HT-29 (cell line): Measurements from ENCODE around the gene ALG6. TPM values are rescaled to one million over a fixed set of nuclear protein-coding genes. Genes with fewer than 3 reads are reported as not detected.

ENCODE experiments used
- DNase-seq: peaks from one replicate; pipeline ENCODE4 v3.0.0-alpha.2; 2015; ENCODE audit warnings: low spot score
- total RNA-seq: library from RNA; depleted of rRNA; stranded (reverse); fragments of >200 nt; shearing (Covaris generic); gene quantifications from 2 replicates; pipeline ENCODE4 v1.2.3, GENCODE V29; 2014; rRNA removed

The ALG6 gene
- total RNA-seq: 4.5 and 5.4 TPM in 2 replicates

- DNase-seq: peak; percentile 94
These were observed at the start of gene ALG6 for GRCh38 chr1:63367215-63368103. Gene ALG6, plus strand, starts transcription at chr1:63367627. Its CDS starts 3,351 bp downstream, at chr1:63370978.

GRCh38 chr1:63317817-63318152 is 49.6 kb upstream of the ALG6 start:
- no peak for DNase-seq

DNA sequence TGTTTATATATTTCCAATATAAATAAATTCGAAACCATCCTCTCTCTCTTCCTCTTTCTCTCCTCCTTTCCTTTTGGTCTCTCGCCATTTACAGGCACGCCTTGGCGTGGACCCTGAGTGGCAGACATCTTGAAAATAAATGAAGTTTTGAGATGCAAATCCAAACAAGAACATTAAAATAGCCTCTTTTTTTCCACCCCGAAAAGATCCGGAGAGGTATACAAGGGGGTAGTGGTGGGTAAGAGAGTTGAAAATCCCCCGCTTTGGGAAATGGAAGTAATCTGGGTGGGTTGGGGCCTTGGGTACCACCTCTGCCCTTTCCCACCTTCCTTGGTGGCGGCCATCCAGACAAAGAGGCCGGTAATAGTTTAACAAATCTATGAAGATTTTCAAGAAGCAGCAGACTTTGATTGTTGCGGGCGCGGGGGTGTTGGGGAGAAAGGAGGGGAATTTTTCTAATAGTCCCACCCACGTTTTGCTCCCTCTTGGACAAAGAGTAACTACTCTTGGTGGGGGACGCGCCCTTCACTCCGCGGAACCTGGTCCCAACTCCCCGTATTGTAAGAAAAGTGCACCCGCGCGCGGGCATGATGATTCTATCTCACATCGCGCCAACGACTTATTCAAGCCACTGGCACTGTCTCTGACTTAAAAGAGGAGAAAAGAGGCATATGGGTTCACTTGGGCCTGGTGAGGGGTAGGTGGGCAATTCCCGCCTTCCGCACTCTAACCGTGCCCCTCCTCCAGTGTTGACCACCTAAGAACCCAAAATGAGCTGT is 49.0 kb upstream of the ALG6 start:
- DNase-seq: no peak

GRCh38 chr1:63319046-63320021 is 48.1 kb upstream of the ALG6 start:
- DNase-seq: no peak

DNA sequence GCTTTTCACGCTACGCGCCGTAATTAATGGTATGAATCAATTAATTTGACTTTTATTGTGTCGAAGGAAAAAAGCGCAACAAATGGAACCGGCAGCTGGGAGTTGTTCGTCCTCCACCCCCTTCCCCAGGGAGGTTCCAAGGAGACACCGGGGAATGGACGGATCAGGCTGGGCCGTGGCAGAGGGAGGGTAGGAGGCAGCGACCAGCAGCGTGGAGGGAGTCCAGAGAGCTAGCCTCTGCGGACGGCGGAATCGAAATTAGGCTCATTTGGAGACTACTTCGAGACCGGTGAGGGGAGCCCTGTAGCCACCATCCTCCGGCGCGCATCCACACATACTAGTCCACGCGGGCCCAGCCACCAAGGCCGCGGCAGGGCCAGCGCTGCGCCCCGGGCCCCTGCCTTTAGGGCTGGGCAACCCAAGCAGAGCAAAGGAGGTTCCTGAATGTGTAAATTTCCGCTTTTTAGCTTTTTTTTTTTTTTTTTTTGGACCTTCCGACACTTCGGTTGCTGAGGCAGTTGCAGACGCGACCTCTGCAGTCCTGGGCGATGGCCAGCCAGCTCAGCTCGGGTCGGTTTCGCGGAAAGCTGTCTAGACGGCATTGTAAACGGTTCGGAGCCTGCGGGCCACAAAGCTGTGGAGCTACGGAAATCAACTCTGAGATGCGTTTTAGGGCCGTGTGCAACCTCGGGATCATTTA is 47.3 kb upstream of the ALG6 start:
- DNase-seq: no peak

- no peak for DNase-seq
These were observed 46.2 kb upstream of the ALG6 start for GRCh38 chr1:63321066-63321784.

GRCh38 chr1:63321785-63322113 is 45.7 kb upstream of the ALG6 start:
- no peak for DNase-seq

DNA sequence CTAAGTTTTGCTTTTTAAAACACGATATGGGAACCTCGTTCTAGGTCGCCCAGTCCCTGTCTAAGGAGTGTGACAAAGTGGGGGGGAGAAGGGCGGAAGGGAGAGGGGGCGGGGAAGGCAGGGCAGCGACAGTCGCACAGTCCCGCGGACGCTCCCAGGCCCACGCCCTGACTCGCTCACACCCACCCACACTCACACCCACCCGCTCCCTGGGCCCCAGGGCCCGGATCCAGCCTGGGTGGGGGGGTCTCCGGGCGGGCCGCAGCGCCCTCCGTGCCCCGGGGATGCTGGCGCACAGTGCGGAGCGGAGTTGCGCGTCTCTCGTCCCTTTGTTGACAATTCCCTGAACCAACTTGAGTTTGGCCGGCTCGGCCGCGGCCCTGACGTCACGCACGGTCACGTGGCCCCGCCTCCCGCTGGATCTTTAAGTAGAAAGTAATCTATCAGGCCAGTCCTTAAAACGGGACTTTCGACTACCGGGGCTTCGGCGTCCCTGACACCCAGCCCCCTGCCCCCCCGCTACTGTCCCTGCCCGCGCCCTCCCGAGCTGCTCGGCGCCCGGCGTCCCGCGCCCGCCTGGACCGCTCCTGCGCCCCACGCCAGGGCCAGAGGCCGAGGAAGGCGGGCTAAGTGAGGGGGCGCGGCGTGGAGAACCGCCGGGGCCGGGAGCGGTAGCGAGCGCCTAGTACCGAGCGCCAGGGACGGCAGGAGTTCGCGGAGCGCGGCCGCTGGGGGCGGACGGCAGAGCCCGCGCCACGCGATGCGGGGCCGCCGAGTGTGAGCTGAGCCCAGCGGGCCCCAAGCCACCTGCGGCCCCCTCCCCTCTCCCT is 45.1 kb upstream of the ALG6 start, which contains the start of gene FOXD3:
Gene FOXD3 (plus strand): TSS at position 454 of the 830 bp plus-strand sequence. CDS start 492 bp downstream, outside the sequence.
- no peak for DNase-seq

DNA sequence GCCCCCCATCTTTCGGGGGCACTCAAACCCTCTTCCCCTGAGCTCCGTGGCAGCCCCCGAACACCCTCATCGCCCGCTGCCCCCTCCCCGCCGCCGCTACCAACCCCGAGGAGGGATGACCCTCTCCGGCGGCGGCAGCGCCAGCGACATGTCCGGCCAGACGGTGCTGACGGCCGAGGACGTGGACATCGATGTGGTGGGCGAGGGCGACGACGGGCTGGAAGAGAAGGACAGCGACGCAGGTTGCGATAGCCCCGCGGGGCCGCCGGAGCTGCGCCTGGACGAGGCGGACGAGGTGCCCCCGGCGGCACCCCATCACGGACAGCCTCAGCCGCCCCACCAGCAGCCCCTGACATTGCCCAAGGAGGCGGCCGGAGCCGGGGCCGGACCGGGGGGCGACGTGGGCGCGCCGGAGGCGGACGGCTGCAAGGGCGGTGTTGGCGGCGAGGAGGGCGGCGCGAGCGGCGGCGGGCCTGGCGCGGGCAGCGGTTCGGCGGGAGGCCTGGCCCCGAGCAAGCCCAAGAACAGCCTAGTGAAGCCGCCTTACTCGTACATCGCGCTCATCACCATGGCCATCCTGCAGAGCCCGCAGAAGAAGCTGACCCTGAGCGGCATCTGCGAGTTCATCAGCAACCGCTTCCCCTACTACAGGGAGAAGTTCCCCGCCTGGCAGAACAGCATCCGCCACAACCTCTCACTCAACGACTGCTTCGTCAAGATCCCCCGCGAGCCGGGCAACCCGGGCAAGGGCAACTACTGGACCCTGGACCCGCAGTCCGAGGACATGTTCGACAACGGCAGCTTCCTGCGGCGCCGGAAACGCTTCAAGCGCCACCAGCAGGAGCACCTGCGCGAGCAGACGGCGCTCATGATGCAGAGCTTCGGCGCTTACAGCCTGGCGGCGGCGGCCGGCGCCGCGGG is 44.2 kb upstream of the ALG6 start:
- no peak for DNase-seq

- no peak for DNase-seq
These were observed 43.3 kb upstream of the ALG6 start for GRCh38 chr1:63323865-63324778.

GRCh38 chr1:63324779-63325119 is 42.7 kb upstream of the ALG6 start:
- DNase-seq: no peak

- DNase-seq: no peak
These were observed 42.0 kb upstream of the ALG6 start for GRCh38 chr1:63325279-63325985.

GRCh38 chr1:63326106-63326472 is 41.3 kb upstream of the ALG6 start:
- DNase-seq: no peak

DNA sequence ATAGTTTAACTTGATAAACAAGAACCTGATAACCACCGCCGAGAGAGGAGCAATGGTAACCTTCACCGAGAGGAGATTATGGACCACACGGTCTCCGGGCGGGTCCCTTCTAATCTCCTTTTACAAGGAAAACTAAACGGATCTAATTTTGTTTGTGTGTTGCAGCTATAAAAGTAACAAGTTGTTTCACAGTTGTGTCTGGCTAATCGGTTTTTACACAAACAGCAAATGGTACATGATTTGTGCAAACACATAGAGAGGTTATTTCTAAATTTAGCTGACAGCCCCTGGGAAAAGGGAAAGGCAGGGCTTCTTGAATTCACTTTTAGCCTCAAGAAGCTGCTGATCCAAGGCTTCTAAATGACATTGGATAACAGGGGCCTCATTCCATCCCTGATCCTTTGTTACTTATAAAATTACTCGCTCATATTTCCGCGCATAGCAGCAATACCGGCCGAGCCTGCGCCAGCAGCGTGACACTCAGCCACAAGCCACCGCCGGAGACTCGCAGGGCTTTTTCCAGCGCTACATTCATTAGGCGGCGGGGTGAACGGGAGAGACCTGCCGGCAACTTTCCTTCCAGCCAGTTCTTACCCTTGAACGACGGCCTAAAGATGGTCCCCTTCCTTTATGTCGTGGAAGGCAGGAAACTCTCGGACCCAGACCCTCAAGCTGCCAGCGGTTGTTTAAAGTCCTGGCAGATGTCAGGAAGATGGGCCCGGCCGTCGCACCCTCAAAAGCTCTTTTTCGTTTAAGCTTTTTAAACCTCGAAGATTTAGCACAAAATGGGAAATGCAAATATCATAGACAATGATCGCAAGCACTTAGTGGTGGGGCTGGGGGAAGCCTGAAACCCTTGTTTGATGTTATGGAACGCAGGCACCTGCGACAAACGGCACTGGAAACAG is 40.7 kb upstream of the ALG6 start:
- no peak for DNase-seq

DNA sequence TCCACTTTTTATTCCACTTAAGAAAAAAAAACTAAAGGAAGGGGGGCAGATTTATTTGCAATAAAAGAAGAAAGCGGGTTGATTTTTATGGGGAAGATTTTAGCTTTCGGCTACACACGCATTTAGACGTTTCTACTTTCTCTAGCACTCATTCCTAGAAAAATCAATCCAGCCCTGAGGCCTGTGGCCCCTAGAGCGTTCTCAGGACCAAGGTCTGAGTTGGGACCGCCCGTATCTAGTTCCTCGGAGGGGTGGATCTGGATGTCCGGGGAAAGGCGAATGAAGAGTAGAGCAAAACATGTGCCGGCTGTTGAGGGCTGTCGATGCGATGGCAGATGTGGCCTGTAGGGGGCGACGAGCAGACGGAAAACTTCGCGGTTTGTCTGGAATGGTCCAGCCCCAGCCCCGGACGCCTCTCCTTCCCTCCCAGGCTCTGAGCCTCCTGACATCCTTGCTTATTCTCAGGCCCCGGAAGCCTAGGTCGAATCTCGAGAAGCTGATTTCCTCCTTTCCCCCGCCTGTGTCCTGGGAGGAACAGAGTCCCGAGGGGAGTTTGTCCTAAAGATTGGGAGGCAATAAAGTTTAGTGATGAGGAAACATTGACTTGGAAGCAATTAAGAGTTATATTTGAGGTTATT is 39.9 kb upstream of the ALG6 start:
- DNase-seq: peak; percentile 83
